Activated B cell treated with CpG ODN at 0.5 μM for 24 hours (primary cell): Measurements from ENCODE around the gene ATP11A. TPM values are rescaled to one million over a fixed set of nuclear protein-coding genes. Genes with fewer than 3 reads are reported as not detected.

Experiments used
- ATAC-seq: fragments of 200-7000 bp; cut with Tn5 transposase; one replicate; pipeline ENCODE4 v1.10.0; 2021; ENCODE audit warnings: low read depth, mild to moderate bottlenecking, moderate library complexity
- CTCF ChIA-PET: fragments of 350-600 bp; sonication (Branson Sonifier 250); formaldehyde crosslinking; loops from one replicate; lab custom pipeline; 2021; ENCODE audit warnings: antibody characterized with exemption; lab: Charles Lee
- POLR2A ChIA-PET: fragments of 350-600 bp; sonication (Branson Sonifier 250); formaldehyde crosslinking; loops from one replicate; lab custom pipeline; 2021; ENCODE audit warnings: antibody characterized with exemption; lab: Charles Lee
- DNase-seq: peaks from one replicate; pipeline ENCODE4 v3.0.0; 2022
- H3K27ac Mint-ChIP-seq: one replicate; pipeline ENCODE4 v1.8.0; 2020; ENCODE audit warnings: mixed read lengths
- H3K27me3 Mint-ChIP-seq: one replicate; pipeline ENCODE4 v1.8.0; 2021; ENCODE audit warnings: mixed read lengths
- H3K36me3 Mint-ChIP-seq: one replicate; pipeline ENCODE4 v1.8.0; 2021; ENCODE audit warnings: low read depth, mixed read lengths
- H3K4me1 Mint-ChIP-seq: one replicate; pipeline ENCODE4 v1.8.0; 2021; ENCODE audit warnings: mixed read lengths
- H3K4me3 Mint-ChIP-seq: one replicate; pipeline ENCODE4 v1.8.0; 2020; ENCODE audit warnings: mild to moderate bottlenecking, mixed read lengths
- H3K9me3 Mint-ChIP-seq: one replicate; pipeline ENCODE4 v1.8.0; 2020; ENCODE audit warnings: mixed read lengths
- intact Hi-C: fragments of 100-400 bp; cut with micrococcal nuclease; formaldehyde crosslinking; loops from one replicate; pipeline ENCODE4 v1.15.1; 2024
- total RNA-seq: library from RNA; stranded (reverse); gene quantifications from 2 replicates; pipeline ENCODE4 v1.2.3, GENCODE V29; 2022
- TF ChIP-seq, protein P1 (sequence below): fragments of 200-600 bp; IDR thresholded peaks from one replicate; pipeline ENCODE4 v1.8.0; 2022; ENCODE audit warnings: antibody characterized with exemption, mild to moderate bottlenecking

ATP11A gene
- total RNA-seq, 1 donor from 2014 or later = 49.6 TPM

DNA sequence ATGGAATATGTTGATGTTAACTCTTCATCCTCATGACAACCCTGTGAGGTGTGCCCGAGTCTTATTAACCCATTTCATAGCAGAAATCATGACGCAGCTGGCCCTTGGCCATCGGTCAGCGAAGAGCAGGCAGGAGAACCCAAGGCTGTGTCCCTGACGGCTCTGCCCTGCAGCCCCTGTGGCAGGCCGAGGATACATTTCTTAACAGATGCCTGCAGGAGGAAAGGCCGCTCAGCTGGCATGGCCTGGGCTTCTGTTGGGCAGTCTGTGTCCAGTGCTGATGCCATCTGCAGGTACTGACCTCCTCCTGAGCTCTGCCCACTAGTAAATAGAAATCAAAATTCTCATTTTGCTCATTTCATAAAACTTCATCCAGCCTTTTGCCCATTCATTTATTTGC is 243.8 kb downstream of the ATP11A start:
- Mint-ChIP-seq H3K4me1 (peaks cover 6% of the 10 kb centered on the region), H3K27me3 (peaks cover 29% of the 10 kb centered on the region), H3K4me3 (no peak overlapping the region), H3K36me3 (no peaks in the 10 kb centered on the region), H3K9me3 (no peaks in the 10 kb centered on the region), H3K27ac (no peak overlapping the region)
- intact Hi-C loops = no loop called here
- TF ChIP-seq, protein P1, sequence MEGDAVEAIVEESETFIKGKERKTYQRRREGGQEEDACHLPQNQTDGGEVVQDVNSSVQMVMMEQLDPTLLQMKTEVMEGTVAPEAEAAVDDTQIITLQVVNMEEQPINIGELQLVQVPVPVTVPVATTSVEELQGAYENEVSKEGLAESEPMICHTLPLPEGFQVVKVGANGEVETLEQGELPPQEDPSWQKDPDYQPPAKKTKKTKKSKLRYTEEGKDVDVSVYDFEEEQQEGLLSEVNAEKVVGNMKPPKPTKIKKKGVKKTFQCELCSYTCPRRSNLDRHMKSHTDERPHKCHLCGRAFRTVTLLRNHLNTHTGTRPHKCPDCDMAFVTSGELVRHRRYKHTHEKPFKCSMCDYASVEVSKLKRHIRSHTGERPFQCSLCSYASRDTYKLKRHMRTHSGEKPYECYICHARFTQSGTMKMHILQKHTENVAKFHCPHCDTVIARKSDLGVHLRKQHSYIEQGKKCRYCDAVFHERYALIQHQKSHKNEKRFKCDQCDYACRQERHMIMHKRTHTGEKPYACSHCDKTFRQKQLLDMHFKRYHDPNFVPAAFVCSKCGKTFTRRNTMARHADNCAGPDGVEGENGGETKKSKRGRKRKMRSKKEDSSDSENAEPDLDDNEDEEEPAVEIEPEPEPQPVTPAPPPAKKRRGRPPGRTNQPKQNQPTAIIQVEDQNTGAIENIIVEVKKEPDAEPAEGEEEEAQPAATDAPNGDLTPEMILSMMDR = no peak
- ChIA-PET CTCF (no interaction called here), POLR2A (no interaction called here)
- ATAC-seq = no peak
- DNase-seq = no peak

DNA sequence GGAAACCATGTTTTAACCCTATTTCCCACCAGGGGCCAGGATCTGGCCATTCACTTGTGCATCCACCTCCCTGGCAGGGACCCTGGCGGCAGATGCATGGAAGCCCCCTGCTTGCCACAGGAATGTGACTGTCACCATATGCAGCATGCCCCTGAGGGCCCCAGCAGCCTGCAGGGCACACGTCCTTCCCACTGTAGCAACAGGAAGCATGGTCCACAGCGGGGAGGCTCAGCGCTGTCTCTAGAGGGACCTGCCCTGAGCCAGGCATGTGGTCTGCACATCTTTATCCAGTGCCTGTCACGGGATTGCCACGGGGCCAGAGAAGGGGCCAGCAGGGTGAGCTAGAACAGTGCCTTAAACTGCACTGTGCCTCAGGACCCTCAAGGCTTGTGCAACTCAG is 244.2 kb downstream of the ATP11A start:
- ATAC-seq = no peak
- ChIA-PET POLR2A (no interaction called here), CTCF (no interaction called here)
- Mint-ChIP-seq H3K27ac (no peak overlapping the region), H3K4me1 (peaks cover 6% of the 10 kb centered on the region), H3K9me3 (no peaks in the 10 kb centered on the region), H3K36me3 (no peaks in the 10 kb centered on the region), H3K27me3 (peaks cover 26% of the 10 kb centered on the region), H3K4me3 (no peak overlapping the region)
- intact Hi-C loops = no loop called here
- TF ChIP-seq, protein P1 = no peak
- no peak for DNase-seq

Other genes with a start within 250 kb of the ATP11A start
- gene TUBGCP3, start 101.9 kb upstream of the ATP11A start, total RNA-seq = 47.9 and 57.4 TPM in 2 replicates